Ishikawa (cell line): ENCODE measurements around the gene KMT5B.

ENCODE experiments used
- CEBPB ChIP-seq: IDR thresholded peaks from 2 replicates; pipeline ENCODE4 v1.6.1; 2012
- RAD21 ChIP-seq: IDR thresholded peaks from 2 replicates; pipeline ENCODE4 v1.6.1; 2012; ENCODE audit warnings: low read depth
- TAF1 ChIP-seq: IDR thresholded peaks from 2 replicates; pipeline ENCODE4 v1.6.1; 2012; ENCODE audit warnings: low read depth, mild to moderate bottlenecking
- TEAD4 ChIP-seq: IDR thresholded peaks from 2 replicates; pipeline ENCODE4 v1.6.1; 2012
- YY1 ChIP-seq: IDR thresholded peaks from 2 replicates; pipeline ENCODE4 v1.6.1; 2012; ENCODE audit warnings: low read depth

DNA sequence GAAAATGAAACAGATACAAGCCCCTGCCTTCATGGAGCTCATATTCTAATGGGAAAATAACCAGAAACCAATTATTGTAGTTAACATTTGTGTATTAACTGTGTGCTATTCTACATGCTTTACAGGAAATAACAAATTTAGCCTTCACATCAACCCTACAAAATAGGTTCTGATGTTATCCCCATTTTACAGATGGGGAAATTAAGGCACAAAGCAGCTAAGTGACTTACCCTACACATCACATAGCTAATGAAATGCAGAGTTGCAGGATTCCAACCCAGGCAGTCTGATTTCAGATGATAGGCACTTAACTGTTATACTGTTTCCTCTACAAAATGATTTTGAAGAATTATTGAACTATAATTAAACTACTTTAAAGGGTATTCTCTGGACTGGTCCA, 43.7 kb downstream of the KMT5B start:
- TF ChIP-seq YY1 = no peak
- no peak for TF ChIP-seq CEBPB
- no peak for TF ChIP-seq RAD21
- no peak for TF ChIP-seq TAF1
- TF ChIP-seq TEAD4 = no peak
